ENCODE data around the gene UCN. TPM values are rescaled to one million over a fixed set of nuclear protein-coding genes. Genes with fewer than 3 reads are reported as not detected.

The UCN gene
- total RNA-seq, 1 experiment from 2014 or later = 3.6 TPM

DNA sequence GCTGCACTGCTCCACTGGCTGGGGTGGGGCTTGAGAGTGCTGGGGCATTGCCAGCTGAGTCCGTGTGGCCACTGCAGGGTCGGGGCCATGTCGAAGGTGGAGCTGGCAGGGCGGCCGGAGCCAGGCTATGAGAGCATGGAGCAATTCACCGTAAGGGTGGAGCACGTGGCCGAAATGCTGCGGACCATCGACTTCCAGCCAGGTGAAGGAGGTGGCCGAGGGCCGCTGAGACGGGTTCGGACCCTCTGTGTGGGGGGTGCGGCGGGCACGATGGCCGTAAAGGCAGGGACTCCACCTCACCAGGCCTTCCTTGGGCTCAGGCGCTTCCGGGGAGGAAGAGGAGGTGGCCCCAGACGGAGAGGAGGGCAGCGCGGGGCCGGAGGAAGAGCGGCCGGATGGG lies 2.1 kb downstream of the UCN start:
- Histone ChIP-seq H3K9me3 (ENCODE audit: low read length) (no peaks in the 10 kb centered on the region), H3K36me3 (ENCODE audit: low read depth, low read length) (no peaks in the 10 kb centered on the region), H3K4me2 (ENCODE audit: low read length) (no peak overlapping the region), H3K9me2 (replicated peaks; ENCODE audit: low read length) (no peaks in the 10 kb centered on the region), H3K27me3 (ENCODE audit: low read length) (no peaks in the 10 kb centered on the region), H3K4me1 (ENCODE audit: insufficient read depth, low read length) (0 out of 2 replicates have a peak, but pooled peaks cover 4% of the 10 kb centered on the region), H2AFZ (ENCODE audit: low read length) (no peak overlapping the region), H4K20me1 (ENCODE audit: low read length) (no peaks in the 10 kb centered on the region), H3K9ac (ENCODE audit: low read length) (no peak overlapping the region), H3K27ac (ENCODE audit: low read length) (no peak overlapping the region), H3K4me3 (ENCODE audit: low read length) (no peak overlapping the region), H3F3A (ENCODE audit: low read length, unreplicated experiment) (no peaks in the 10 kb centered on the region), H3K79me2 (ENCODE audit: low read length) (no peaks in the 10 kb centered on the region)
- TF ChIP-seq, protein P1, sequence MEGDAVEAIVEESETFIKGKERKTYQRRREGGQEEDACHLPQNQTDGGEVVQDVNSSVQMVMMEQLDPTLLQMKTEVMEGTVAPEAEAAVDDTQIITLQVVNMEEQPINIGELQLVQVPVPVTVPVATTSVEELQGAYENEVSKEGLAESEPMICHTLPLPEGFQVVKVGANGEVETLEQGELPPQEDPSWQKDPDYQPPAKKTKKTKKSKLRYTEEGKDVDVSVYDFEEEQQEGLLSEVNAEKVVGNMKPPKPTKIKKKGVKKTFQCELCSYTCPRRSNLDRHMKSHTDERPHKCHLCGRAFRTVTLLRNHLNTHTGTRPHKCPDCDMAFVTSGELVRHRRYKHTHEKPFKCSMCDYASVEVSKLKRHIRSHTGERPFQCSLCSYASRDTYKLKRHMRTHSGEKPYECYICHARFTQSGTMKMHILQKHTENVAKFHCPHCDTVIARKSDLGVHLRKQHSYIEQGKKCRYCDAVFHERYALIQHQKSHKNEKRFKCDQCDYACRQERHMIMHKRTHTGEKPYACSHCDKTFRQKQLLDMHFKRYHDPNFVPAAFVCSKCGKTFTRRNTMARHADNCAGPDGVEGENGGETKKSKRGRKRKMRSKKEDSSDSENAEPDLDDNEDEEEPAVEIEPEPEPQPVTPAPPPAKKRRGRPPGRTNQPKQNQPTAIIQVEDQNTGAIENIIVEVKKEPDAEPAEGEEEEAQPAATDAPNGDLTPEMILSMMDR (conservative IDR thresholded peaks at IDR 0.05; ENCODE audit: low read depth, low read length) = no peak
- TF ChIP-seq EZH2phosphoT487 (IDR thresholded peaks at IDR 0.05; ENCODE audit: borderline replicate concordance, low read length) (no peak), EZH2 (IDR thresholded peaks at IDR 0.05; ENCODE audit: low read length, unreplicated experiment) (no peak)
- no peak for ATAC-seq
- intact Hi-C loops (cut with micrococcal nuclease) = no loop called here
- BruUV-seq (replicated peaks) = no TSS peak
- CTCF ChIA-PET = no interaction called here
- POLR2A ChIA-PET (ENCODE audit: unreplicated experiment) = no interaction called here
- DNase-seq = no peak

DNA sequence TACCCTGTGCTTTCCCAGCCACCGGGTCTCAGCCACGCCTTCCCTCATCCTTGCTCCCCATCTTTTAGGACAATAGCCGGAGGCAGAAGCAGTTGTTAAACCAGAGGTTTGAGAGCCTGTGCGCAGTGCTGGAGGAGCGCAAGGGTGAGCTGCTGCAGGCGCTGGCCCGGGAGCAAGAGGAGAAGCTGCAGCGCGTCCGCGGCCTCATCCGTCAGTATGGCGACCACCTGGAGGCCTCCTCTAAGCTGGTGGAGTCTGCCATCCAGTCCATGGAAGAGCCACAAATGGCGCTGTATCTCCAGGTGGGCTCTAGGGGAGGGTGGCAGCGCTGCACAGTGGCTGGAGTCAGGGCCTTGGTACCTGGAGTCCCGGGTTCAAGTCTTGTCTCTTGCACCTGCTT lies 2.7 kb downstream of the UCN start:
- no peak overlapping the region for H3K4me3 ChIP-seq (ENCODE audit: low read length)
- 0 out of 2 replicates have a peak, but pooled peaks cover 4% of the 10 kb centered on the region for H3K4me1 ChIP-seq (ENCODE audit: insufficient read depth, low read length)
- no peak overlapping the region for H2AFZ ChIP-seq (ENCODE audit: low read length)
- no peaks in the 10 kb centered on the region for H3K79me2 ChIP-seq (ENCODE audit: low read length)
- no peaks in the 10 kb centered on the region for H3K9me2 ChIP-seq (replicated peaks; ENCODE audit: low read length)
- no peak for ATAC-seq
- ChIA-PET POLR2A (ENCODE audit: unreplicated experiment) (no interaction called here), CTCF (interaction anchor here (1.1 kb wide), 1 partner anchor 26 kb away, joined by 4 read pairs; no protein-coding TSS in a partner anchor)
- no peaks in the 10 kb centered on the region for H4K20me1 ChIP-seq (ENCODE audit: low read length)
- no peak for DNase-seq
- no peaks in the 10 kb centered on the region for H3F3A ChIP-seq (ENCODE audit: low read length, unreplicated experiment)
- intact Hi-C loops (cut with micrococcal nuclease) = no loop called here
- no peak overlapping the region for H3K27ac ChIP-seq (ENCODE audit: low read length)
- no peaks in the 10 kb centered on the region for H3K9me3 ChIP-seq (ENCODE audit: low read length)
- H3K36me3 ChIP-seq (ENCODE audit: low read depth, low read length) = no peaks in the 10 kb centered on the region
- TF ChIP-seq EZH2 (IDR thresholded peaks at IDR 0.05; ENCODE audit: low read length, unreplicated experiment) = no peak
- no peak overlapping the region for H3K4me2 ChIP-seq (ENCODE audit: low read length)
- no peak overlapping the region for H3K9ac ChIP-seq (ENCODE audit: low read length)
- BruUV-seq (replicated peaks) = no TSS peak
- no peaks in the 10 kb centered on the region for H3K27me3 ChIP-seq (ENCODE audit: low read length)

DNA sequence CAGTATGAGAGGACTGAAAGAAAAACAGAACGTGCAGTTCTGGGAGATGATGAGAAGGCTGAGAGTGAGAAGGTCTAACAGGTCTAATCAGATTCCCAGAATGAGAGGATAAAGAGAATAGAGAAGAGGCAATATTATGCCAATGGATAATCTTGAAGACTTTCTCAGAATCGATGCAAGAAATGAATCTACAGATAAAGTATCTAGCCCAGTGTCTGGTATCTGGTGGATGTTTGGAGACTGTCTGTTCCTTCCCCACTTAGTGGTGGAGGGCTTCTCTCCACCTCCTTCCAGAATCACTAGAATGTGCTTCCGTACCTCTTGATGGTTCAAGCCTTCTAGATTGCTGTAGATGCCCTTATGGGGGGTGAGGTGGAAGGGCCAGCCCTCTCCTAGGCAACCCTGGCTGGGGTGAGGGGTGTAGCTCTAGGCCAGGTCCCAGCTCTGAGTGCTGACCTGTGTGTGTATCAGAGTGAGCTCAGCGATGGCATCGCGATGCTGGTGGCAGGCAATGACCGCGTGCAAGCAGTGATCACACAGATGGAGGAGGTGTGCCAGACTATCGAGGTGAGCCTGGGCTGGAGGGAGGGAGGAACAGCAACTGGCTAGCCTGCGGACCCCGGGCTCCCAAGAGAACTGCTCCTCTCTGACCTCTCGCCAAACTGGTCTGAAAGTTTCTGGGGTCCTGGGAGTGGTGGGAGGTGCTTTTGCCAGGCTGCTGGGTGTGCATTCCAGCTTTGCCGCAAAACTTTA lies 3.6 kb downstream of the UCN start:
- ATAC-seq (no peak), DNase-seq (no peak)
- Histone ChIP-seq H3K9me3 (ENCODE audit: low read length) (no peaks in the 10 kb centered on the region), H3K9ac (ENCODE audit: low read length) (no peak overlapping the region), H3K4me1 (ENCODE audit: insufficient read depth, low read length) (0 out of 2 replicates have a peak, but pooled peaks cover 4% of the 10 kb centered on the region), H3K27ac (ENCODE audit: low read length) (no peak overlapping the region), H3K4me2 (ENCODE audit: low read length) (no peak overlapping the region), H3K4me3 (ENCODE audit: low read length) (no peak overlapping the region), H3K36me3 (ENCODE audit: low read depth, low read length) (no peaks in the 10 kb centered on the region), H3K27me3 (ENCODE audit: low read length) (no peaks in the 10 kb centered on the region), H2AFZ (ENCODE audit: low read length) (no peak overlapping the region), H3F3A (ENCODE audit: low read length, unreplicated experiment) (no peaks in the 10 kb centered on the region), H4K20me1 (ENCODE audit: low read length) (no peaks in the 10 kb centered on the region), H3K9me2 (replicated peaks; ENCODE audit: low read length) (no peaks in the 10 kb centered on the region), H3K79me2 (ENCODE audit: low read length) (no peaks in the 10 kb centered on the region)
- POLR2A ChIA-PET (ENCODE audit: unreplicated experiment) = interaction anchor here (0.5 kb wide), 2 partner anchors 12 to 244 kb away, joined by 4 to 10 read pairs; no protein-coding TSS in a partner anchor
- no TSS peak for BruUV-seq (replicated peaks)
- CTCF ChIA-PET = interaction anchor here (1.1 kb wide), 1 partner anchor 25 kb away, joined by 4 read pairs; no protein-coding TSS in a partner anchor
- intact Hi-C loops (cut with micrococcal nuclease) = no loop called here
- TF ChIP-seq, protein P1 (conservative IDR thresholded peaks at IDR 0.05; ENCODE audit: low read depth, low read length) = no peak
- TF ChIP-seq EZH2phosphoT487 (IDR thresholded peaks at IDR 0.05; ENCODE audit: borderline replicate concordance, low read length) (no peak), EZH2 (IDR thresholded peaks at IDR 0.05; ENCODE audit: low read length, unreplicated experiment) (no peak)

All from PC-3 (cell line).